Measurements from ENCODE around the gene PTEN. TPM values are rescaled to one million over a fixed set of nuclear protein-coding genes. Genes with fewer than 3 reads are reported as not detected.
A peak's percentile ranks its signal among the peaks of the same experiment; 100 is the strongest.

Gene PTEN
- total RNA-seq, 1 donor from 2014 or later, result 90.3 TPM

GRCh38 chr10:87974130-87974529, 110.7 kb downstream of the PTEN start:
- TF ChIP-seq CTCF (IDR thresholded peaks at IDR 0.05; ENCODE audit: insufficient read depth, low read depth, low read length) (no peak), EZH2 (IDR thresholded peaks at IDR 0.05; ENCODE audit: insufficient read depth, low read length) (no peak)
- H3K27ac Mint-ChIP-seq (ENCODE audit: unreplicated experiment), result no peak overlapping the region
- no peaks in the 10 kb centered on the region for H3K9me3 Mint-ChIP-seq (ENCODE audit: unreplicated experiment)
- H2AFZ ChIP-seq (ENCODE audit: low read depth, low read length), result no peak overlapping the region
- no peak overlapping the region for H3K4me3 ChIP-seq (ENCODE audit: insufficient read depth, low read depth, low read length)
- H3K36me3 Mint-ChIP-seq (ENCODE audit: low read depth, unreplicated experiment), result no peaks in the 10 kb centered on the region
- no peak overlapping the region for H3K27ac ChIP-seq (ENCODE audit: low read depth, low read length)
- no peak overlapping the region for H3K9ac ChIP-seq (ENCODE audit: low read length)
- no peaks in the 10 kb centered on the region for H3K9me3 ChIP-seq (ENCODE audit: insufficient read depth, low read depth, low read length)
- H3K36me3 ChIP-seq (ENCODE audit: insufficient read depth, low read length), result no peaks in the 10 kb centered on the region
- FAIRE-seq (no peak), DNase-seq (ENCODE audit: low read depth) (no peak)
- peaks cover 37% of the 10 kb centered on the region for H3K4me1 Mint-ChIP-seq (ENCODE audit: low read depth, unreplicated experiment)
- no peak overlapping the region for H3K4me2 ChIP-seq (ENCODE audit: low read length)
- H3K4me1 ChIP-seq (ENCODE audit: insufficient read depth, low read length), result no peaks in the 10 kb centered on the region
- H4K20me1 ChIP-seq (ENCODE audit: insufficient read depth, low read length), result no peaks in the 10 kb centered on the region
- no peak overlapping the region for H3K4me3 Mint-ChIP-seq (ENCODE audit: unreplicated experiment)
- no peaks in the 10 kb centered on the region for H3K27me3 ChIP-seq (ENCODE audit: insufficient read depth, low read length)
- H3K79me2 ChIP-seq (ENCODE audit: insufficient read depth, low read length), result no peaks in the 10 kb centered on the region
- H3K27me3 Mint-ChIP-seq (ENCODE audit: low read depth, unreplicated experiment), result no peaks in the 10 kb centered on the region

GRCh38 chr10:87974769-87975168, 111.3 kb downstream of the PTEN start:
- Mint-ChIP-seq H3K36me3 (ENCODE audit: low read depth, unreplicated experiment) (no peaks in the 10 kb centered on the region), H3K4me1 (ENCODE audit: low read depth, unreplicated experiment) (peaks cover 43% of the 10 kb centered on the region), H3K9me3 (ENCODE audit: unreplicated experiment) (no peaks in the 10 kb centered on the region), H3K27ac (ENCODE audit: unreplicated experiment) (no peak overlapping the region), H3K27me3 (ENCODE audit: low read depth, unreplicated experiment) (no peaks in the 10 kb centered on the region), H3K4me3 (ENCODE audit: unreplicated experiment) (no peak overlapping the region)
- Histone ChIP-seq H3K27ac (ENCODE audit: low read depth, low read length) (no peak overlapping the region), H3K9ac (ENCODE audit: low read length) (no peak overlapping the region), H3K4me2 (ENCODE audit: low read length) (no peak overlapping the region), H4K20me1 (ENCODE audit: insufficient read depth, low read length) (no peaks in the 10 kb centered on the region), H3K36me3 (ENCODE audit: insufficient read depth, low read length) (no peaks in the 10 kb centered on the region), H3K79me2 (ENCODE audit: insufficient read depth, low read length) (no peaks in the 10 kb centered on the region), H2AFZ (ENCODE audit: low read depth, low read length) (no peak overlapping the region), H3K4me1 (ENCODE audit: insufficient read depth, low read length) (no peaks in the 10 kb centered on the region), H3K9me3 (ENCODE audit: insufficient read depth, low read depth, low read length) (no peaks in the 10 kb centered on the region), H3K4me3 (ENCODE audit: insufficient read depth, low read depth, low read length) (no peak overlapping the region), H3K27me3 (ENCODE audit: insufficient read depth, low read length) (no peaks in the 10 kb centered on the region)
- TF ChIP-seq EZH2 (IDR thresholded peaks at IDR 0.05; ENCODE audit: insufficient read depth, low read length) (no peak), CTCF (IDR thresholded peaks at IDR 0.05; ENCODE audit: insufficient read depth, low read depth, low read length) (no peak)
- no peak for FAIRE-seq
- DNase-seq (ENCODE audit: low read depth), result no peak

GRCh38 chr10:87976101-87976743, 112.8 kb downstream of the PTEN start:
- H3K9ac ChIP-seq (ENCODE audit: low read length), result no peak overlapping the region
- Mint-ChIP-seq H3K4me3 (ENCODE audit: unreplicated experiment) (no peak overlapping the region), H3K27ac (ENCODE audit: unreplicated experiment) (no peak overlapping the region), H3K27me3 (ENCODE audit: low read depth, unreplicated experiment) (no peaks in the 10 kb centered on the region), H3K36me3 (ENCODE audit: low read depth, unreplicated experiment) (no peaks in the 10 kb centered on the region), H3K9me3 (ENCODE audit: unreplicated experiment) (no peaks in the 10 kb centered on the region), H3K4me1 (ENCODE audit: low read depth, unreplicated experiment) (peaks cover 37% of the 10 kb centered on the region)
- no peaks in the 10 kb centered on the region for H3K9me3 ChIP-seq (ENCODE audit: insufficient read depth, low read depth, low read length)
- H3K27ac ChIP-seq (ENCODE audit: low read depth, low read length), result no peak overlapping the region
- H3K4me1 ChIP-seq (ENCODE audit: insufficient read depth, low read length), result no peaks in the 10 kb centered on the region
- H3K4me2 ChIP-seq (ENCODE audit: low read length), result no peak overlapping the region
- no peaks in the 10 kb centered on the region for H3K36me3 ChIP-seq (ENCODE audit: insufficient read depth, low read length)
- H3K27me3 ChIP-seq (ENCODE audit: insufficient read depth, low read length), result no peaks in the 10 kb centered on the region
- peak; percentile 22 for DNase-seq (ENCODE audit: low read depth)
- H3K4me3 ChIP-seq (ENCODE audit: insufficient read depth, low read depth, low read length), result no peak overlapping the region
- H4K20me1 ChIP-seq (ENCODE audit: insufficient read depth, low read length), result no peaks in the 10 kb centered on the region
- FAIRE-seq, result no peak
- TF ChIP-seq CTCF (IDR thresholded peaks at IDR 0.05; ENCODE audit: insufficient read depth, low read depth, low read length), result no peak
- H3K79me2 ChIP-seq (ENCODE audit: insufficient read depth, low read length), result no peaks in the 10 kb centered on the region
- no peak overlapping the region for H2AFZ ChIP-seq (ENCODE audit: low read depth, low read length)
